Duodenal mucosa (tissue), 2 donors: ENCODE data around the gene FBXL4.

Experiments used
- H3K27ac ChIP-seq: one replicate; pipeline ENCODE4 v1.7.0; 2013; ENCODE audit warnings: low read depth, low read length
- H3K27me3 ChIP-seq, 2 donors: one replicate each; pipeline ENCODE4 v1.7.0; 2013; ENCODE audit warnings: low read length in 2 of 2, control low read depth in 1 of 2; ENCODE audit not compliant: insufficient read depth in 2 of 2, control insufficient read depth in 1 of 2
- H3K36me3 ChIP-seq, 2 donors: one replicate each; pipeline ENCODE4 v1.7.0; 2013; ENCODE audit warnings: low read length in 2 of 2, control low read depth in 1 of 2; ENCODE audit not compliant: insufficient read depth in 2 of 2, control insufficient read depth in 1 of 2
- H3K4me1 ChIP-seq, 2 donors: one replicate each; pipeline ENCODE4 v1.7.0; 2013; ENCODE audit warnings: low read length in 2 of 2, control low read depth in 1 of 2; ENCODE audit not compliant: insufficient read depth in 2 of 2, control insufficient read depth in 1 of 2
- H3K4me3 ChIP-seq, 2 donors: one replicate each; pipeline ENCODE4 v1.7.0; 2013; ENCODE audit warnings: low read length in 2 of 2, low read depth in 1 of 2
- H3K9ac ChIP-seq, 2 donors: one replicate each; pipeline ENCODE4 v1.7.0; 2013; ENCODE audit warnings: low read length in 2 of 2, low read depth in 1 of 2
- H3K9me3 ChIP-seq, 2 donors: one replicate each; pipeline ENCODE4 v1.7.0; 2013; ENCODE audit warnings: low read length in 2 of 2, control low read depth in 1 of 2; ENCODE audit not compliant: control insufficient read depth in 1 of 2

FBXL4 gene

DNA sequence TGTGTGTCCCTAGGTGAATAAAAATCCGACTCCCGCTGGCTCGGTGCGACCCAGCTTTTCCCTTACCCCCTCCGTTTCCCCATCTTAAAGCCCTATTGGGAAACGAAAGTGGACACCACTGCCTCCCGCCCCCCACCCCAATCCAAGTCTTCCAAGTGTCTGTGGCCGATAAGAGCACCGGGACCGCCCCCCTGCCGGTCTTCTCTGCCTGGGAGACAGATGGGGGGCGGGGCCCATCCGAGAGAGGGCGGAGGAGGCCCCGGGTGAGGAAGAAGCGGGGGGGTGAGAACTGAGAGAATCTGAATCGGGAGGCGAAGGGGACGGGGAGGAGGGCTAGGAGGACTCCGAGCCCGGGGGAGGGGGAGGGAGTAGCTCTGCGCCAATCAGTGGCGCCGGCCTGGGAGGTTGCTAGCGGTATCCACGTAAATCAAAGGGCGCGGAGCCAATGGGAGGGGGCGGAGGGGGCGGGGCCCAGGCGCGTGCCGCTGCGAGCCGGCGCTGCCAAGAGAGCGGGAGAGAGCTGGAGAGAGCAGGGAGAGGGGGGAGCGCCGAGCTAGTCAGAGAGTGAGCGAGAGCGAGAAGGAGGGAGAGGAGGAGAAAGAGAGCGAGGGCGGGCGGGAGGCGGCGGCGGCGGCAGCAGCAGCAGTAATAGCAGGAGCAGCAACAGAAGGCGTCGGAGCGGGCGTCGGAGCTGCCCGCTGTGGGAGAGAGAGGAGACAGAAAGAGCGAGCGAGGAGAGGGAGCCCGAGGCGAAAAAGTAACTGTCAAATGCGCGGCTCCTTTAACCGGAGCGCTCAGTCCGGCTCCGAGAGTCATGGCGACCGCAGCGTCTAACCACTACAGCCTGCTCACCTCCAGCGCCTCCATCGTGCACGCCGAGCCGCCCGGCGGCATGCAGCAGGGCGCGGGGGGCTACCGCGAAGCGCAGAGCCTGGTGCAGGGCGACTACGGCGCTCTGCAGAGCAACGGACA, 113.4 kb downstream of the FBXL4 start, which contains the start of gene POU3F2:
Gene POU3F2 (plus strand): TSS at position 515 of the 972 bp plus-strand sequence. CDS start 300 bp downstream, at position 815.
- Histone ChIP-seq H3K27ac (no peak within 1 kb of the TSS), H3K9ac (no peak within 1 kb of the TSS)

DNA sequence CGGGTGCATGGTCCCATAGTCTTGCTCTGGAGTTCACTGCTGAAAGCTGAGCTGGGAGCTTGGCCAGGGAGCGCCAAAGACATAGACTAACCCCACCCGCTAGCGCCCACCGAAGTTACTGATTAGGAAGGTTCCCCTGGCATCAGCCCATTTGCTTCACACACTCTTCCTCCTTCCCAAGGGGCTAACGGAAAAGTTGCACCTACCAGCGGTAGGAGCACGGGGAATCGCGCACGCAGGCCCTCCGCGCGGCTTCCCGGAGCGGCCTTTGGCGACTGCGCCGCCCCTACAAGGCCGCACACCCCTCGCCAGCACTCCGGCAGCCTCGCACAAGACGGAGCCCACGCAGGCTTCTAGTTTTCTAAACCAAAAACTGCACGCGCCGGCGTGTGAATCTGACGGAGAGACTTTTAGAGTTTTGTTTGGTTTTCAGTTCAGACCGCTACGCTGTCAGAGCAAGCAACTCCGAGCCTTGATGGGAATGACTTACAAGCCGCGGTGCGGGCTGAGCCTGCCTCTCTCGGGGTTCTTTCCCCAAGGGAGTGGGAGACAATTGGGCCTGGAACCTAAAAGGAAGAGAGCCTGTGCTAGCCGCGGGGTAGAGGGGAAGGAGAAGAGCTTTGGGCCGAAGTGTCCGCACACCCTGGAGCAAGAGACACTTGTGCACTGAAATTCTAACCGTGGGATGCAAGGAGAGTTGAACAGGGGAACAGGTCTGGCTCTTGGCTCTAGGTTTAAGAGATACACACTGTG, 114.3 kb downstream of the FBXL4 start:
- Histone ChIP-seq H3K27ac (no peak overlapping the region), H3K4me1 (peaks cover 10 to 25% of the 10 kb centered on the region in 2 donors), H3K27me3 (peaks cover 80 to 83% of the 10 kb centered on the region in 2 donors), H3K36me3 (no peaks in the 10 kb centered on the region), H3K9me3 (no peaks in the 10 kb centered on the region), H3K4me3 (peak overlapping the region; percentile 69 to 72), H3K9ac (no peak overlapping the region)

More for the DNA sequence above, 113.4 kb downstream of the FBXL4 start, which contains the start of gene POU3F2:
- Histone ChIP-seq H3K4me3 (peak within 1 kb of the TSS; percentile 69 to 72), H3K27me3 (peaks cover 74 to 82% of the 10 kb centered on the region in 2 donors), H3K36me3 (no peaks in the 10 kb centered on the region), H3K4me1 (peaks cover 10 to 25% of the 10 kb centered on the region in 2 donors), H3K9me3 (no peaks in the 10 kb centered on the region)

DNA sequence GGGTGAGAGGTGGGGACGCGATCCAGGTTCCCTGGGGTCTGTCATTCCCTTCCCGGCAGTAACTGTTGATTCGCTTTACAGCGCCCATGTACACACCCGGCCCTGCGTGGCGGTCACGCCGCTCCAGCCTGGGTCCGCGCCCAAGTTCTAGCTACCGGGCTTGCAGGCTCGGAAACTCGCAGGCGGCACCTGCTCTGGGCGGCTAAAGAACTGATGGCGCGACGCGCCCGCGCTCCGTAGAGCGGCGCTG, 114.8 kb downstream of the FBXL4 start:
- no peak overlapping the region for H3K27ac ChIP-seq

GRCh38 chr6:98832284-98833056, 115.3 kb downstream of the FBXL4 start:
- H3K27me3 ChIP-seq: peaks cover 81 to 84% of the 10 kb centered on the region in 2 donors
- H3K4me1 ChIP-seq: peaks cover 10 to 25% of the 10 kb centered on the region in 2 donors
- no peak overlapping the region for H3K27ac ChIP-seq
- H3K9me3 ChIP-seq: no peaks in the 10 kb centered on the region
- no peaks in the 10 kb centered on the region for H3K36me3 ChIP-seq
- H3K9ac ChIP-seq: no peak overlapping the region
- H3K4me3 ChIP-seq: peak overlapping the region; percentile 69 to 72

More for the DNA sequence above, 114.8 kb downstream of the FBXL4 start:
- no peaks in the 10 kb centered on the region for H3K9me3 ChIP-seq
- H3K4me3 ChIP-seq: peak overlapping the region; percentile 69 to 72
- no peak overlapping the region for H3K9ac ChIP-seq
- H3K36me3 ChIP-seq: no peaks in the 10 kb centered on the region
- peaks cover 80 to 83% of the 10 kb centered on the region in 2 donors for H3K27me3 ChIP-seq
- H3K4me1 ChIP-seq: peaks cover 10 to 25% of the 10 kb centered on the region in 2 donors

GRCh38 chr6:98831959-98832283, 115.8 kb downstream of the FBXL4 start:
- H3K9ac ChIP-seq: no peak overlapping the region
- H3K27ac ChIP-seq: no peak overlapping the region
- no peaks in the 10 kb centered on the region for H3K9me3 ChIP-seq
- H3K27me3 ChIP-seq: peaks cover 81 to 84% of the 10 kb centered on the region in 2 donors
- no peaks in the 10 kb centered on the region for H3K36me3 ChIP-seq
- peaks cover 10 to 25% of the 10 kb centered on the region in 2 donors for H3K4me1 ChIP-seq
- no peak overlapping the region for H3K4me3 ChIP-seq

DNA sequence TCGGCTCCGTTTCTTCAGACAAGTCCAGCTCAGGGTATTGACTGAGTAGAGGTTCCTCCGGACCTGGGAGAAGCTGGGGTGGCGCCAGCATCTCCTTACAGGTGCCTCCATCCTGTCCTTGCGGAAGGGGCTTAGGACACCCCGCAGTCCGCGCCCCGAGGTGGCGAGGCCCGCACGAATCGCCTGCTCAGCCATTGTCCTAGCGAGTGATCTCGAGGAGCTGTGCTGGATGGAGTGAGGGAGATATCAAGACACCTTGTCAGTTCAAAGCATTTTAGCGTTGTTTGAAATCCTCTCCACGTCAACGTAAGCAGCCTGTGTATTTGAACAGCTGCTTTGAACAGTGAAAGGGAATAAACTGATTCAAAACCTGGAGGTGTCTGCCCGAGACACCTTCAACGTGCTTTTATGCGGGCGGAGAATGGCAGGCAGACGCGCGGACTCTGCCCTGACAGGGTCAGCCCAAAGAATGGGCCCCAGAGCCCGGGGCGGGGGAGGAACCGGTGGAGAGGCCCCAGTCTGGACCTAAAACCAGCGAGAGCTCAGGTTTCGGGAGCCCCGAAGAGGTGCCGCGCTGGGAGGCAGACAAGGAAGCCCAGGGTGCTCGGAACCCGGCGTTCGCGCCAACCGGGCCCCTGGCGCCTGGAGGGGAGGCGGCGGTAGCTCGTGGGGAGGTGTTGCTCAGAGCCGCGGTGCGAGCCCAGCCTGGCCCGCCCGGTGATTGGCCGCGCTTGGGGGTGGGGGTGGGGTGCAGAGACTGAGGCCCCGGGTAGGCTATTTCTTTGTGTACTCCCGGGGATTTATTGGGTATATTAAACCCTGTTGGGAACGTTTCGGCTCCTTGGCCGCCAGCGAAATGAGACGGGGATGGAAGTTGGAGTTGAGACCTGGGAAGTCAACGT, 116.4 kb downstream of the FBXL4 start:
- H3K4me1 ChIP-seq: peaks cover 10 to 25% of the 10 kb centered on the region in 2 donors
- H3K4me3 ChIP-seq: no peak overlapping the region
- no peak overlapping the region for H3K9ac ChIP-seq
- H3K36me3 ChIP-seq: no peaks in the 10 kb centered on the region
- H3K27me3 ChIP-seq: peaks cover 81 to 84% of the 10 kb centered on the region in 2 donors
- H3K9me3 ChIP-seq: no peaks in the 10 kb centered on the region
- H3K27ac ChIP-seq: no peak overlapping the region

GRCh38 chr6:98830146-98830545, 117.6 kb downstream of the FBXL4 start:
- Histone ChIP-seq H3K9me3 (no peaks in the 10 kb centered on the region), H3K4me1 (peaks cover 5 to 21% of the 10 kb centered on the region in 2 donors), H3K27ac (no peak overlapping the region), H3K9ac (no peak overlapping the region), H3K27me3 (peaks cover 81 to 84% of the 10 kb centered on the region in 2 donors), H3K4me3 (no peak overlapping the region), H3K36me3 (no peaks in the 10 kb centered on the region)

DNA sequence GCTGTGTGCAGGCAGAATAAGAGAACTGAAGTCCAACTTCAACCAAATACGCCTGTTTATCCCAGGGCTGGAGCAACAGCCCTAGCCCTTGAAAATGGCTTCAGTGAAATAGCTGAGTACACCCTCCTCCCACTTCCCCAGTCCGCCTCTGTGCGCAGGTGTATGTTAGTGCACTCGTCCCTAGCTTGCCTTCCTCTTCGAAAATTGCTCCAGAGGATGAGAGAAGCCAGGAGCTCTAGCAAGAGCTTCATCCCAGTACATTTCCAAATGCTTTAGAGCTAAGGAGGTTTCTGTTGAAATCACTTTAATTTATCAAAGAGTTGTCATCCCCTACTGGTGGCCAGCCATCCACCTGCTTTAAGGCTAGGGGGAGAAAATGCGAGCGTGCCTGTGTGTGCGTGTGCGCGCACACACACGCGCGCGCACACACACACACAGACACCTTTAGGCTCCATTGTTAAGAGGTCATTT, 118.8 kb downstream of the FBXL4 start:
- Histone ChIP-seq H3K4me1 (peaks cover 5 to 19% of the 10 kb centered on the region in 2 donors), H3K27ac (no peak overlapping the region), H3K9ac (no peak overlapping the region), H3K4me3 (no peak overlapping the region), H3K27me3 (peaks cover 90 to 94% of the 10 kb centered on the region in 2 donors), H3K9me3 (no peaks in the 10 kb centered on the region), H3K36me3 (no peaks in the 10 kb centered on the region)

- Histone ChIP-seq H3K9me3 (no peaks in the 10 kb centered on the region), H3K27me3 (peaks cover 90 to 94% of the 10 kb centered on the region in 2 donors), H3K4me3 (no peak overlapping the region), H3K36me3 (no peaks in the 10 kb centered on the region), H3K9ac (no peak overlapping the region), H3K4me1 (peaks cover 5 to 12% of the 10 kb centered on the region in 2 donors), H3K27ac (no peak overlapping the region)
Measured at GRCh38 chr6:98828211-98828788, 119.4 kb downstream of the FBXL4 start.
